ENCODE results near the gene ALG9. TPM values are rescaled to one million over a fixed set of nuclear protein-coding genes. Genes with fewer than 3 reads are reported as not detected.
A peak's percentile ranks its signal among the peaks of the same experiment; 100 is the strongest.

The ALG9 gene
- total and polyA plus RNA-seq, 2 donors (not counting 3 experiments of a cell fraction or from before 2014, with no cell fraction given): 29.1 to 29.4 TPM

DNA sequence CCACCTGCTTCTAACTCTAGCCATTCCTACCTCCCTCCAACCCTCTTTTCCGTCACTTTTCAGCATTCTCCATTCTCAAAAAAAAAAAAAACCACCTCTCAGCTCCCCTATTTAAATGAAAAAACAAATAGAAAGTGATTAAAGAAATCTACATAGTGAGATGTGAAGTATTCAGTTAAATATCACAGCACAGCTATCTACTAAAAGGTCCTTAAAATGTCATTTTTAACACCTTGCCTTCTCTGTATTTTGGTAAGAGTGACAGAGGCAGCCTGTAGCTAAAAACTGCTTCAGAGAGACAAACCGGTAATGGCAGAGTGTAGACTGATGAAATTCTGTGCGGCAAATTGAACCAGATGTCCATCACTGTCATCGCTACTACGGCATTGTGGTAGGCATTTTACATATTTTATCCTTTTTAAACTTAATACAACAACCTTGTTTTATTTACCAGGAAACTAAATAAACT lies 346 bp upstream of the ALG9 start:
- TF ChIP-seq, protein P1, sequence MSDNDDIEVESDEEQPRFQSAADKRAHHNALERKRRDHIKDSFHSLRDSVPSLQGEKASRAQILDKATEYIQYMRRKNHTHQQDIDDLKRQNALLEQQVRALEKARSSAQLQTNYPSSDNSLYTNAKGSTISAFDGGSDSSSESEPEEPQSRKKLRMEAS (IDR thresholded peaks at IDR 0.05; ENCODE audit: insufficient read depth, insufficient read length): no peak
- TF ChIP-seq FOS (IDR thresholded peaks at IDR 0.05; ENCODE audit: borderline replicate concordance, insufficient read depth, low read length): no peak
- no peak for TF ChIP-seq GATA2 (IDR thresholded peaks at IDR 0.05; ENCODE audit: insufficient read depth, insufficient read length, low read depth, low read length)
- no peak for TF ChIP-seq POLR2AphosphoS5 (IDR thresholded peaks at IDR 0.05; ENCODE audit: insufficient read depth, low read depth, low read length)
- TF ChIP-seq, protein P2, sequence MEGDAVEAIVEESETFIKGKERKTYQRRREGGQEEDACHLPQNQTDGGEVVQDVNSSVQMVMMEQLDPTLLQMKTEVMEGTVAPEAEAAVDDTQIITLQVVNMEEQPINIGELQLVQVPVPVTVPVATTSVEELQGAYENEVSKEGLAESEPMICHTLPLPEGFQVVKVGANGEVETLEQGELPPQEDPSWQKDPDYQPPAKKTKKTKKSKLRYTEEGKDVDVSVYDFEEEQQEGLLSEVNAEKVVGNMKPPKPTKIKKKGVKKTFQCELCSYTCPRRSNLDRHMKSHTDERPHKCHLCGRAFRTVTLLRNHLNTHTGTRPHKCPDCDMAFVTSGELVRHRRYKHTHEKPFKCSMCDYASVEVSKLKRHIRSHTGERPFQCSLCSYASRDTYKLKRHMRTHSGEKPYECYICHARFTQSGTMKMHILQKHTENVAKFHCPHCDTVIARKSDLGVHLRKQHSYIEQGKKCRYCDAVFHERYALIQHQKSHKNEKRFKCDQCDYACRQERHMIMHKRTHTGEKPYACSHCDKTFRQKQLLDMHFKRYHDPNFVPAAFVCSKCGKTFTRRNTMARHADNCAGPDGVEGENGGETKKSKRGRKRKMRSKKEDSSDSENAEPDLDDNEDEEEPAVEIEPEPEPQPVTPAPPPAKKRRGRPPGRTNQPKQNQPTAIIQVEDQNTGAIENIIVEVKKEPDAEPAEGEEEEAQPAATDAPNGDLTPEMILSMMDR (IDR thresholded peaks at IDR 0.05; ENCODE audit: extremely low read depth in 1 of 2, insufficient read depth in 1 of 2, low read depth in 1 of 2, low read length in 2 of 2): no peak
- TF ChIP-seq EZH2 (IDR thresholded peaks at IDR 0.05; ENCODE audit: borderline replicate concordance, low read depth, low read length, severe bottlenecking): no peak
- dilution Hi-C loops (cut with MboI; ENCODE audit: extremely low pct_ligation_motif_present, low sequenced_read_pairs): no loop called here
- H3K36me3 ChIP-seq (ENCODE audit: control insufficient read depth in 2 of 2, extremely low read depth in 1 of 2, insufficient read depth in 2 of 2, low read length in 2 of 2): peaks cover 0 to 2% of the 10 kb centered on the region in 2 experiments
- peaks cover 8% of the 10 kb centered on the region for H3K4me1 ChIP-seq (ENCODE audit: control insufficient read depth, extremely low read depth, insufficient read depth, low read length)
- H3K9me3 ChIP-seq (replicated peaks; ENCODE audit: control insufficient read depth, insufficient read depth, low read length): no peaks in the 10 kb centered on the region
- no peaks in the 10 kb centered on the region for H3K9me1 ChIP-seq (replicated peaks; ENCODE audit: control insufficient read depth, extremely low read depth, insufficient read depth, low read length)
- H3K27ac ChIP-seq (ENCODE audit: insufficient read depth, low read depth, low read length): peak overlapping the region; percentile 71
- H2AFZ ChIP-seq (ENCODE audit: low read depth, low read length): peak overlapping the region; percentile 96
- intact Hi-C loops (cut with micrococcal nuclease): loop anchor here (2.0 kb wide), 2 partner anchors 55 to 153 kb away; partner anchors contain the start of gene DLAT
- no peaks in the 10 kb centered on the region for H3K27me3 ChIP-seq (ENCODE audit: control insufficient read depth in 2 of 2, insufficient read depth in 2 of 2, low read length in 2 of 2)
- peaks cover 4% of the 10 kb centered on the region for H3K79me2 ChIP-seq (ENCODE audit: control insufficient read depth, insufficient read depth, low read length)
- BruUV-seq (replicated peaks): no TSS peak
- peak overlapping the region; percentile 87 for H3K9ac ChIP-seq (replicated peaks; ENCODE audit: extremely low read depth, insufficient read depth, low read length)
- no peak for DNase-seq (ENCODE audit: low read depth, low spot score)
- FAIRE-seq: no peak
- CTCF ChIA-PET: interaction anchor here (0.6 to 2.8 kb wide), 26 partner anchors 8 to 409 kb away, joined by 3 to 23 read pairs (median 4); partner anchors contain the start of genes C11orf52 and CFAP68
- H4K20me1 ChIP-seq (replicated peaks; ENCODE audit: control insufficient read depth, extremely low read depth, insufficient read depth, low read length): no peaks in the 10 kb centered on the region
- peak overlapping the region; percentile 91 for H3K4me2 ChIP-seq (ENCODE audit: insufficient read depth, low read length)
- POLR2A ChIA-PET: interaction anchor here (0.7 to 2.2 kb wide), 7 partner anchors 10 to 242 kb away, joined by 3 to 11 read pairs (median 5); no protein-coding TSS in a partner anchor
- peak overlapping the region; percentile 72 to 93 (median 81) for H3K4me3 ChIP-seq (replicated peaks in 1 of 3; ENCODE audit: insufficient read depth in 1 of 3, low read depth in 1 of 3, low read length in 3 of 3)

All from endothelial cell of umbilical vein (primary cell).